IPS DF 19.7 (cell line): Measurements from ENCODE around the gene GPR89B.
"Not testable (repeated sequence)": the region's sequence is repeated elsewhere in the genome, so short reads cannot be mapped to it uniquely, and the experiment has no call there.

ENCODE experiments used
- DNase-seq: peaks from one replicate; pipeline ENCODE4 v3.0.0-alpha.2; 2013; ENCODE audit warnings: low read depth, low spot score

The GPR89B gene

GRCh38 chr1:147940456-147940855 lies 12.2 kb downstream of the GPR89B start:
- DNase-seq = not testable (repeated sequence)

GRCh38 chr1:147942563-147942962 lies 14.3 kb downstream of the GPR89B start:
- not testable (repeated sequence) for DNase-seq

- not testable (repeated sequence) for DNase-seq
These were observed 21.3 kb downstream of the GPR89B start for GRCh38 chr1:147949517-147949916.

- DNase-seq = not testable (repeated sequence)
These were observed 30.7 kb downstream of the GPR89B start for GRCh38 chr1:147958906-147959305.

GRCh38 chr1:147959680-147960079 lies 31.5 kb downstream of the GPR89B start:
- not testable (repeated sequence) for DNase-seq

DNA sequence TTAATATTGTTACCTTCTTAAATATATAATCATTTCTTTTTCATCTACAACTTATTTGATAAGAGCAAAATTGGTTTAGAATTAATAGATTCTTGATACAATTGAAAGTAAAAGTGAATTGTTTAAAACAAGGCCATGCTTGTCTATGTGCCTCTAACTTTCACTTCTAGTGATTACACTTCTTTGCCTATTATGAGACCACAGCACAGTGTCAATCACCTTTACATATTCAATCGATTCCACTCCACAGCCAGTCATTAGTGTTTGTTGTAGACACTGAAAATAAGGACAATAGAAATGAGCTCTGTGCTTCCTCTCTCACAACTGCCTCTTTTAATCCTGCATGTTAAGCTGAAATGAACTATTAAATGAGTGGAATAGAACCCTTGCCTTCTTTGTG lies 36.4 kb downstream of the GPR89B start:
- not testable (repeated sequence) for DNase-seq

GRCh38 chr1:147966657-147967056 lies 38.4 kb downstream of the GPR89B start:
- not testable (repeated sequence) for DNase-seq

DNA sequence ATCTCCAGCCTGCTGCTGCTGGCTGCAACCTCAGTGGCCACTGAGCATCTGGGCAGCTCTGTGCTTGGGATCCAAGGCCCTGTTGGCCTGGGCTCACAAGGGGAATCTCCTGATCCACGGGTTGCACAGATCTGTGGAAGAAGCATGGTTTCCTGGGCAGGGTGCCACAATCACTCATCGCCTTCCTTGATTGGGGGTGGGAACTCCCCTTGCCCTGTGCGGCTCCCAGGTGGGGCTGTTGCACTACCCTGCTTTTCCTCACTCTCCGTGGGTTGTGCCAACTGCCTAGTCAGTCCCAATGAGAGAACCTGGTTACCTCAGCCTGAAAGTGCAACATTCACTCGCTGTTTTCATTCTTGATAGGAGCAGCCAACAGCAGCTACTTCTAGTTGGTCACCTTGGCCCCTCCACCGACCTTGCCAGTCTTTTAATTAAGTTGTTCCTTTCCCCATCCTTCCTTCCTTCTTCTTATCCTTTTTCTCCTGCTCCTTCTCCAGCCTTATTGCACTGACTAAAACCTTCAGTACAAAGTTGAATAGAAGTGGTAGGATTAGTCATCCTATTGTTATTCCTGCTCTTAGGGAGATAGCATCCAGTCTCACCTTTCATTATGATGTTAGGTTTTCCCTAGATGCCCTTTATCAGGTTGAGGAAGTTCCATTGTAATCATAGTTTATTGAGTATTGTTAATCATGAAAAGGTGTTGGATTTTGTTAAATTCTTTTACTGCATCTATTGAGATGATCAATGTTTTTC lies 50.9 kb downstream of the GPR89B start:
- DNase-seq = not testable (repeated sequence)

- DNase-seq = not testable (repeated sequence)
These were observed 57.2 kb downstream of the GPR89B start for GRCh38 chr1:147985374-147985773.

DNA sequence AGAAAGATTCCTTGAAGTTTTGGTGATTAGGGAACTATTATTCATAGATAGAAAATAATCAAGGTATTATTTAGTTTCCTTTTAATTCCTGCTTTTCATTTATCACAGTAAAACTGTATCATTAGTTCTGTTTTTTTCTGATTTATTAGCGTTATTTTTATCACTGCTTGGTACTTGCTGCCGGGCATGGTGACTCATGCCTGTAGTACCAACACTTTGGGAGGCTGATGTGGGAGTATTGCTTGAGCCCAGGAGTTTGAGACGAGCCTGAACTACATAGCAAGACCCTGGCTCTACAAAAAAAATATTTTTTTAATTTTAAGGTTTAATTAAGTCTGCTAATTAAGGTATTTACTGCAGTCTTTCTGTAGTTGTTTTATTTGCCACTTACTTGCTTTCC lies 59.7 kb downstream of the GPR89B start:
- not testable (repeated sequence) for DNase-seq

- DNase-seq = not testable (repeated sequence)
These were observed 64.7 kb downstream of the GPR89B start for GRCh38 chr1:147992916-147993315.

GRCh38 chr1:147993400-147993799 lies 65.2 kb downstream of the GPR89B start:
- DNase-seq = not testable (repeated sequence)

- DNase-seq = not testable (repeated sequence)
These were observed 65.8 kb downstream of the GPR89B start for GRCh38 chr1:147993825-147994615.

GRCh38 chr1:147996088-147996487 lies 67.9 kb downstream of the GPR89B start:
- not testable (repeated sequence) for DNase-seq

- DNase-seq = not testable (repeated sequence)
These were observed 79.5 kb downstream of the GPR89B start for GRCh38 chr1:148007724-148008123.

DNA sequence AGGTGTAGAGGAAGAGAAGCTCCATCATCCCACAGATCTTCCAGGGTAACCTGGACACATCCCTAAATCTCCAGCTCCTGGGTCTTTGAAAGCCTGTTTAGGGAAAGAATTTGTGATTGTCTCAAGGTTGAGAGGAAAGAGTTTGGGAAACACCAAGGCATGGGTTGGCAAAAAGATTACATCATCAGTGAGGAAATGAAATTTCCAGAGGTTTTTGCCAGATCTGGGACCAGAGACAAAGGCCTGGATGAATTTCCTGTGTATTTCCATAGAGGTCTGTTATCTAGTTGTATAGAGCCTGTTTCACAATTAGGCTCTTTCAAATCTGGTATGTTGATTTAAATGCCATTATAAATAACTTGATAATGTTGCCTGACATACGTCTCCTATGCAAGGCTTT lies 82.3 kb downstream of the GPR89B start:
- DNase-seq = no peak

DNA sequence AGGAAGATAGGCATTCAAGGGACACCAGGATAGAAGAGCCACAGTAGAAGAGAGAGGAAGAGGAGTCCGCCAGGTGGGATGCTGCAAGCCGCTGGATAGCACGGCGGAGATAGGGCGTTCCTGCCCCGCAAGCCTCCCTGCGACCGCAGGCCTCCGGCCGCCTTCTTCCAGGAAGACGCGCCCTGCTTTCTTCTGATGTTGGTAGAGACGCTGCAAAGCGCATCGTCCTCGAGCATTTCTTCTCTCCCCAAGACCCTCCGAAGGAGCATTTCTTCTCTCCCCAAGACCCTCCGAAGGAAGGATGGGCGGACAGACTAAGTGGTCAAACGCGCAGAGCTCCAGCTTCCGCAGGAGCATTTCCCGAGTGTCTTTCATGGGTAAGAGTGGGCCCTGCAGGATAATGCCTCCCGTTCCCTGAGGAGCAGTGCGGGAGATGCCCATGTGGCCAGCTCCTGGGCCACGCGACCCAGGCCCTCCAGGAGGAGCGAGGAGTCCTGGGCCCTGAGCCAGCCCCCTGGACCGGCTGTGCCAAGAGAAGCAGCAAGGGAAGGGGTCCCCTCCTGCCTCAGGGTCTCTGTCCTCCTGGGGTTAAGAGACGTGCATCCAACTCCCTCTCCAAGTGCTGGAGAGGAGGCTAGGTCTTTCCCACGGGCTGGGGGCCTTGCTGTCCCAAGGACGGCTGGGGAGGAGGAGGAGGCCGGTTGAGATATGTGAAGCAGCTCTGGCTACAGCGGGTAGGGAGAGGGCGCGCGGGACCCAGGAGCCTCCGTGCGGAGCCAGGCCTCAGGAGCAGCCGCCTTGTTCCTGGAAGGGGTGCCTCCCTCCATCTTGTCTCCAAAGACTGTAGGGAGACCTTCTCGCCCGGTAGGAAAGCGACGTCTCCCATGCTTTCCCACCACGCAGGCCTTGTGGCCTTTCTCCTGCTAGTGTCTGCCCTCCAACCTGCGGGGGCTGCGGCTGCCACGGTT lies 85.2 kb downstream of the GPR89B start:
- DNase-seq = not testable (repeated sequence)

DNA sequence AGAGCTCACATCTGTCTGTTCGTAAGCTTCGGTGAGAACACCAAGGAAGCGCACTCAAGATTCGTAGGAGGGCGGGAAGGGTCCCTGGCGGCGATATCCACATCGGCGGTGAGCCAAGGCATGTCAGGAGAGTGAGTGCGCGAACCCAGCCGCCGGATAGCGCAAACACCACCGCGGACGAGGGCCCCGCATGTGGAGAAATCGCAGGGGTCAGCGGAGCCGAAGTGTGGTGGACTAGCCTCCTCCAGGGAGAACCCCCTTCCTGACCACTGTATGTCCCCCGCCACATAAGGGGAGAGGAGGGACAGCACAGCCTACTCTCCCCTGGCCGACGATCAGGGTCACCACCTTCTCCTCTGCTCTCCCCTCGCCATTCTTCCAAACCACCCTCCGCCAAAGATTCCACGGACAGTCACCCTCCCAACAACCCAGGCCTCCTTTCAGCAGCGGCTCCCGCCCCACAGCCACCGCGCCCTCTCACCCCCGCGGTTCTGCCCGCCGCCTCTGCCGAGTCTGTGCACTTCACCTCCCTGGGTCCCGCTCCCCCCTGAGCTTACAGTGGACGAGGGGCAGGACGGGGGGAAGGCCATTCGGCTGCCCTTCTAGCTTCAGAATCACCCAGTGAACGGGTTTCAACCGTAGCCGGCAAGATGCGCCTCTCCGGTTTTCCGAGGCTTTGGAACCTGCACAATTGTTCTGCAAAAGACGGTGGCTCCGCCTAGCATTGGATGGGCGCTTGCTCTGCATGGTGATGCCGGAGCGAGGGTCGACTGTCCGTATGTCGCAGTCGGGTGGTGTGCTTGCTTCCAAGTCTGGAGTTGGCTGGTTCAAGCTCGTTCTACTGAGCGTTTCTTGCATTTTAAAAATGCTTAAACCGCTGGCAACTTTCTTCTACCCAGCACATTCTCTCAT lies 86.3 kb downstream of the GPR89B start:
- not testable (repeated sequence) for DNase-seq

DNA sequence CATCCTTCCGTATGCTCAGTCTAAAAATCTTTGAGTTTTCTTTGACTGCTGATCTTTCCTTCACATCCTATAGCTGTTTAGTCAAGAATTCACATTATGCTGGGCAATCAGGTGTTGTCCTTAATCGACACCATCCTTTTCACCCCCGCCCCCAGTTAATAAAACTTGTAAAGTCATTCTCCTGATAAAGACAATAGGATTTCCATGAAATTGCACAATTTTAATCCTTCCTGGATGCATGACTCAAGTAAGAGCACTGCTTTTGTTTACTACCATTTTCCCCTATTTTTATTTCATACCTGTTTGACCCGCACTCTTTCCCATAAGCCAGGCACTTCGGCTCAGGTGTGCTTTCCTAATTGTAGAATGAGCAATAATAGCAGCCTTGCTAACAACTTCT lies 96.7 kb downstream of the GPR89B start:
- DNase-seq = not testable (repeated sequence)

- not testable (repeated sequence) for DNase-seq
These were observed 98.8 kb downstream of the GPR89B start for GRCh38 chr1:148027004-148027403.
